Uterus (tissue), 4 donors: ENCODE data around the gene HES7. TPM values are rescaled to one million over a fixed set of nuclear protein-coding genes. Genes with fewer than 3 reads are reported as not detected.

Source experiments
- DNase-seq, 2 donors: peaks; one replicate each; pipeline ENCODE4 v3.0.0-alpha.2; 2019 to 2020
- H3K27ac ChIP-seq, 2 donors: fragments of 200-600 bp; sonication (generic); 1 replicate in 1 of 2; 2 replicates in 1 of 2; pipeline ENCODE4 v1.5.1; 2016 to 2018
- H3K27me3 ChIP-seq, 2 donors: fragments of 200-600 bp; sonication (generic); one replicate each; pipeline ENCODE4 v1.5.1; 2018 to 2019; ENCODE audit warnings: control low read depth in 1 of 2
- H3K36me3 ChIP-seq, 2 donors: fragments of 200-600 bp; sonication (generic); one replicate each; pipeline ENCODE4 v1.5.1; 2019; ENCODE audit warnings: control low read depth in 1 of 2
- H3K4me1 ChIP-seq, 2 donors: fragments of 200-600 bp; sonication (generic); one replicate each; pipeline ENCODE4 v1.5.1; 2018 to 2019; ENCODE audit warnings: control low read depth in 1 of 2
- H3K4me3 ChIP-seq, 2 donors: fragments of 200-600 bp; sonication (generic); 1 replicate in 1 of 2; 2 replicates in 1 of 2; pipeline ENCODE4 v1.5.1; 2018 to 2019; ENCODE audit warnings: mild to moderate bottlenecking in 1 of 2
- H3K9me3 ChIP-seq, 2 donors: fragments of 200-600 bp; sonication (generic); one replicate each; pipeline ENCODE4 v1.5.1; 2019; ENCODE audit warnings: control low read depth in 1 of 2
- CTCF ChIP-seq, 4 experiments: fragments of 200-600 bp in 2 of 4; fragments of 450-650 bp in 2 of 4; sonication (generic) in 2 of 4; IDR thresholded peaks; one replicate each; pipeline ENCODE4 v1.5.1; 2016 to 2019; ENCODE audit warnings: antibody characterized with exemption in 4 of 4, mild to moderate bottlenecking in 2 of 4, moderate library complexity in 1 of 4
- POLR2A ChIP-seq, 2 donors: fragments of 450-650 bp; IDR thresholded peaks; one replicate each; pipeline ENCODE4 v1.6.1; 2016; ENCODE audit warnings: antibody characterized with exemption in 2 of 2, mild to moderate bottlenecking in 1 of 2, moderate library complexity in 1 of 2
- intact Hi-C: fragments of 100-400 bp; cut with DNase I; formaldehyde crosslinking; loops from one replicate; pipeline ENCODE4 v1.15.1; 2023; ENCODE audit warnings: low total_unique reads
- total RNA-seq, 4 donors: library from RNA; depleted of rRNA in 3 of 4; stranded (reverse); fragments of >200 nt in 3 of 4; gene quantifications; one replicate each; pipeline versions ENCODE4 v1.1.0 to v1.2.4, GENCODE V29; 2014 to 2023
- donor health status: DM: yes; HTN: yes; CAD: no.

Gene HES7
- total RNA-seq, 4 donors from 2014 or later: 0.61 TPM; not detected in 3

DNA sequence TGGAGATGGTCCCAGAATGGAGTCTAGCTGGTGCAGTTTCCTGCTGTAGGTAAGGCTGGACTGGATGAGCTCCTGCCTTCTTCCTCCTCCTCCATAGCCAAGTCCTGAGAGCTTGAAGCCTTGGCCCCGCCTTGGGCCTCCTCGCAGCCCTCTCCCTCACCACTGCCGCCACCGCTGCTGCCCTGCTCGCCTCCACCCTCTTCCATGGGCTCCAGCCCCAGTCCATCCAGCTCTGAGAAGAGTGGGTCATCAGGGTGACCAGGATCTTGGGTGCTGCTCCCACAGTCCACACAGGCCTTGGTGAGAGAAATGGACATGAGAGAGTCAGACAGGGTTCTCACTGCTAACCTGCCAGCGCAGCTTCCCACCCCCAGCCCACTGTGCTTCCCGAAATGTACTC, 17.1 kb upstream of the HES7 start:
- intact Hi-C loops: no loop called here
- Histone ChIP-seq H3K4me3 (no peak overlapping the region), H3K4me1 (peaks cover 0 to 5% of the 10 kb centered on the region in 2 donors), H3K27ac (peak overlapping the region in 1 of 2 donors; percentile 80), H3K9me3 (no peaks in the 10 kb centered on the region), H3K27me3 (no peaks in the 10 kb centered on the region), H3K36me3 (no peaks in the 10 kb centered on the region)
- no peak for TF ChIP-seq CTCF (IDR thresholded peaks at IDR 0.05)
- no peak for TF ChIP-seq POLR2A (IDR thresholded peaks at IDR 0.05)
- no peak for DNase-seq

DNA sequence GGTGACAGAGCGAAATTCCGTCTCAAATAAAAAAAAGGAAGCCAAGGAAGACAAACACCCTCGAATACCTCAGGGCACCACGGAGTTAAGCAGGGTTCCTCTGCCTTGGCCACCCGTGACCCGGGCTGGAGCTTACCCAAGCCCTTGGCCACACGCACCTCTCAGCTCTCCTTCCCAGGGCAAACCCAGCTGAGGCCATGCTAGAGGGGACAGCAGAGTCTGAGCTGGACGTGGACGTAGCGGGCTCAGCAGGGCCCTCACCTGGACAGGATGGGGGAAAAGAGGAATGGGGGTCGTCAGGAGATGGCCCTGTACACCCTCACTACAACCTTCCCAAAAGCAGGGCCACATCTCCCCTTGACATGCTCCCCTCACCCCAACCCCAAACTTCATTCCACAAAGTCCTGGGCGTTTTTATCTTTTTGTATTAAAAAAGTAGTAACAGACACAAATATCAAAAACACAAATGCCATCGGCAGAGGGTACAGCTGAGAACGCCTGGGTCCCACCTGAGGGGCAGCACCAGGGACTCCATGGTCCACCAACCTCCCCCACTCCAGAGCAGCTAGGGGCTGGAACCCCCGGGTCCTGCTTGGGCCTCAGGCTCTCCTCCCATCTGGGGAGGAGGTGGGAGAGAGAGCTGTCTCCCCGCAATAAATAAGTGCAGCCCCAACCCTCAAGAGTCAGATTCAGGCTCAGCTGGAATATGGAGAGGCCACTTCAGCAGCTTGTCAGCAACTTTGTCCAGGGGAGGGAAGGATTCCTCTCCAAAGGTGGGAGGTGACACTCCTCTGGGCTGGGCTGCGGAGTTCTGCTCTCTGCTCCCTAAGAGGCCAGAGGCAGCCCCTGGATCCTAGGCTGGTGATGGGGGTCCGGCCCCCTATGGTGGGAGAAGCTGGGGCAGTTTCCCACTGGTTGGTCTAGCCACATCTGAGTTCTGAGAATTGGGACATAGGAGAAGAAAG, 16.4 kb upstream of the HES7 start:
- no peak for TF ChIP-seq CTCF (IDR thresholded peaks at IDR 0.05)
- TF ChIP-seq POLR2A (IDR thresholded peaks at IDR 0.05): no peak
- intact Hi-C loops: no loop called here

DNA sequence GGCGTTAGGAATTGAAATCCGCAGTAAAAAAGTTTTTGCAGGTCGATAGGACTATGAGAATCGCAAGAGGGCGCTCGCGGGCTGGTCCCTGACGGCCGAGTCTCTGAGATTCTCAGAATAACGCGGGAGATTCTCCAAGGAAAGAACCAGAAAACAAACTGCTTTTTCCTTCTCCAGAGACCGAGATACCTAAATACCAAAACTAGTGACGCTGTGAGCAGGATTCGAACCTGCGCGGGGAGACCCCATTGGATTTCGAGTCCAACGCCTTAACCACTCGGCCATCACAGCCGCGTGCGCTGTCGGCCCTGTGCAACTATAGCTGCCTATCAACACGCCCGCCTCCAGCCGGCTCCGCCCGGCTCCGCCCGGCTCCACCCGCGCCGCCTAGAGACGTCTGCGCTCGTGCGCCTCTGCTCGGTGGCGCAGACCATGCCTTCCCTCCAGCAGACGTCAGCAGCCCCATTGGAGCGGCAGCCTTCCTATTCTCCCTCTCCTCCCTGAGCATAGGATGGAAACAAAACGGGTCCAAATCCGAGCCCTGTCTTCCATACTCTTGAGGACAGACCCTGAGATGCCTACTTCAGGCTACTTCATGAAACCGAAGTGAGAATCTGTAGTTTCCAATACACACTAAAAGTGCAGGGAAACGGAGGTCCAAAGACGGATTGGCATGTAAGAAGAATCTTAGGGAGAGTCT, 14.9 kb upstream of the HES7 start:
- Histone ChIP-seq H3K4me1 (peaks cover 0 to 5% of the 10 kb centered on the region in 2 donors), H3K27ac (peak overlapping the region; percentile 80 to 96), H3K4me3 (peak overlapping the region; percentile 8 to 13), H3K27me3 (no peaks in the 10 kb centered on the region), H3K36me3 (no peaks in the 10 kb centered on the region), H3K9me3 (no peaks in the 10 kb centered on the region)
- peak; percentile 85 to 89 (median 86) for TF ChIP-seq CTCF (IDR thresholded peaks at IDR 0.05)
- peak; percentile 69 to 75 for TF ChIP-seq POLR2A (IDR thresholded peaks at IDR 0.05)
- intact Hi-C loops: no loop called here
- DNase-seq: peak; percentile 96 to 98

More for the DNA sequence above, 16.4 kb upstream of the HES7 start:
- Histone ChIP-seq H3K4me3 (no peak overlapping the region), H3K4me1 (peaks cover 0 to 5% of the 10 kb centered on the region in 2 donors), H3K27ac (peak overlapping the region; percentile 80 to 96), H3K9me3 (no peaks in the 10 kb centered on the region), H3K27me3 (no peaks in the 10 kb centered on the region), H3K36me3 (no peaks in the 10 kb centered on the region)
- DNase-seq: peak in 1 of 2 donors; percentile 45

- peaks cover 0 to 5% of the 10 kb centered on the region in 2 donors for H3K4me1 ChIP-seq
Observed at GRCh38 chr17:8138374-8138671, 14.4 kb upstream of the HES7 start.

More at GRCh38 chr17:8138374-8138671, 14.4 kb upstream of the HES7 start:
- TF ChIP-seq POLR2A (IDR thresholded peaks at IDR 0.05): no peak
- no peak for TF ChIP-seq CTCF (IDR thresholded peaks at IDR 0.05)
- Histone ChIP-seq H3K4me3 (peak overlapping the region in 1 of 2 donors; percentile 8), H3K9me3 (no peaks in the 10 kb centered on the region), H3K27ac (peak overlapping the region; percentile 80 to 96), H3K36me3 (no peaks in the 10 kb centered on the region), H3K27me3 (no peaks in the 10 kb centered on the region)
- intact Hi-C loops: no loop called here
- DNase-seq: no peak
